ENCODE results near the gene NALCN. TPM values are rescaled to one million over a fixed set of nuclear protein-coding genes. Genes with fewer than 3 reads are reported as not detected.

NALCN gene
- total RNA-seq, 4 donors from 2014 or later: 0.62 to 0.87 TPM; not detected in 2

- in situ Hi-C loops (cut with MboI; ENCODE audit: low sequenced_read_pairs in 4 of 4) (no loop called here), intact Hi-C loops (cut with DNase I; ENCODE audit: low total_unique reads) (no loop called here)
- ATAC-seq (no peak), DNase-seq (no peak)
- Histone ChIP-seq H3K36me3 (no peaks in the 10 kb centered on the region), H3K27ac (no peak overlapping the region), H3K4me1 (no peaks in the 10 kb centered on the region), H3K27me3 (no peaks in the 10 kb centered on the region), H3K9me3 (no peaks in the 10 kb centered on the region), H3K4me3 (no peak overlapping the region)
- TF ChIP-seq POLR2A (IDR thresholded peaks at IDR 0.05): no peak
- TF ChIP-seq CTCF (IDR thresholded peaks at IDR 0.05 in 4 of 5, conservative IDR thresholded peaks at IDR 0.05 in 1 of 5): no peak
Observed at GRCh38 chr13:101393140-101393539, 23.2 kb downstream of the NALCN start.

DNA sequence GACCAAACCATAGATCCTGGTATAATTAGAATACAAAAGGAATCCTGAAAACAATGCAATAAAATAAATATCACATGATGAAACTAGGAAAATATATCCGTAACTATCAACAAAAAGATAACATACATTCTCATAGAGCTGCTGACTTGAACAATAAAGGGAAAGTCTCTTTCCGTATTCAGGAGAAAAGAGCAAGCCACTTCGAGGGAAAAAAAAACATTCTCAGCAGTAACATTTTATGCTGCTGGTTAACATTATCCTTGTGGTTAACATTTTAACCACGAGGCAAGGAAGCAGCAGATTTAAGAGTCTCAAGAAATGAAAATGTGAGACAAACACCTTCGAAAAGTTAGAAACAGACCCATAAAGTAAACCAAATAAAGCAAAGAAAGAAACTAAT is 25.8 kb downstream of the NALCN start:
- H3K9me3 ChIP-seq: no peaks in the 10 kb centered on the region
- H3K36me3 ChIP-seq: no peaks in the 10 kb centered on the region
- ATAC-seq (no peak), DNase-seq (no peak)
- TF ChIP-seq CTCF (IDR thresholded peaks at IDR 0.05 in 4 of 5, conservative IDR thresholded peaks at IDR 0.05 in 1 of 5) (no peak), POLR2A (IDR thresholded peaks at IDR 0.05) (no peak)
- H3K27ac ChIP-seq: no peak overlapping the region
- no peaks in the 10 kb centered on the region for H3K4me1 ChIP-seq
- in situ Hi-C loops (cut with MboI; ENCODE audit: low sequenced_read_pairs in 4 of 4) (no loop called here), intact Hi-C loops (cut with DNase I; ENCODE audit: low total_unique reads) (no loop called here)
- H3K27me3 ChIP-seq: no peaks in the 10 kb centered on the region
- H3K4me3 ChIP-seq: no peak overlapping the region

GRCh38 chr13:101384929-101385328 is 31.4 kb downstream of the NALCN start:
- no peak for DNase-seq
- Histone ChIP-seq H3K27me3 (no peaks in the 10 kb centered on the region), H3K27ac (no peak overlapping the region), H3K36me3 (no peaks in the 10 kb centered on the region), H3K4me3 (no peak overlapping the region), H3K9me3 (no peaks in the 10 kb centered on the region), H3K4me1 (no peaks in the 10 kb centered on the region)
- in situ Hi-C loops (cut with MboI; ENCODE audit: low sequenced_read_pairs in 4 of 4) (no loop called here), intact Hi-C loops (cut with DNase I; ENCODE audit: low total_unique reads) (no loop called here)
- ATAC-seq: no peak
- no peak for TF ChIP-seq CTCF (IDR thresholded peaks at IDR 0.05 in 4 of 5, conservative IDR thresholded peaks at IDR 0.05 in 1 of 5)

- intact Hi-C loops (cut with DNase I; ENCODE audit: low total_unique reads) (no loop called here), in situ Hi-C loops (cut with MboI; ENCODE audit: low sequenced_read_pairs in 4 of 4) (no loop called here)
- Histone ChIP-seq H3K27me3 (no peaks in the 10 kb centered on the region), H3K36me3 (no peaks in the 10 kb centered on the region), H3K9me3 (no peaks in the 10 kb centered on the region), H3K27ac (no peak overlapping the region), H3K4me1 (no peaks in the 10 kb centered on the region), H3K4me3 (no peak overlapping the region)
- TF ChIP-seq CTCF (IDR thresholded peaks at IDR 0.05 in 4 of 5, conservative IDR thresholded peaks at IDR 0.05 in 1 of 5) (no peak), POLR2A (IDR thresholded peaks at IDR 0.05) (no peak)
- ATAC-seq (no peak), DNase-seq (no peak)
Observed at GRCh38 chr13:101383595-101383994, 32.7 kb downstream of the NALCN start.

DNA sequence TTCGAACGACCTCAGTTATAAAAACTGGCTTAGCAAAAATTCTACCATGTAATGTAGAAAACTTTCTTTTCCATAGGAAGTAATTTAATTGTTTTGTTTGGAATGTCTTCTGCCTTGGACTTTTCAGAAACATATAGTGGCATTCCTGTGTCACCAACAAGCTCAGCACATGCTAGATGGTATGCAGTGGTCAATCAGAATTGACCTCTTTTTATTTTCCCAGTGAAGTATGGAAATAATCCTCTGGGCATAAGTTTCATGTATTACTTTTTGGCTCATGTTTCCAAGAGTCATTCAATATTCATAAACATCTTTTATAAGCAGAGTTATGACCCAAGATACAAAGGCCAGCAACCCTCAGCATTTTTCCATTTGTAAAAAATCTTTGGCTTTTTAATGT is 33.6 kb downstream of the NALCN start:
- in situ Hi-C loops (cut with MboI; ENCODE audit: low sequenced_read_pairs in 4 of 4): no loop called here
- Histone ChIP-seq H3K4me1 (no peaks in the 10 kb centered on the region), H3K27me3 (no peaks in the 10 kb centered on the region), H3K9me3 (no peaks in the 10 kb centered on the region), H3K4me3 (no peak overlapping the region), H3K36me3 (no peaks in the 10 kb centered on the region), H3K27ac (no peak overlapping the region)
- TF ChIP-seq CTCF (IDR thresholded peaks at IDR 0.05 in 4 of 5, conservative IDR thresholded peaks at IDR 0.05 in 1 of 5): no peak
- no peak for TF ChIP-seq POLR2A (IDR thresholded peaks at IDR 0.05)
- ATAC-seq: no peak
- intact Hi-C loops (cut with DNase I; ENCODE audit: low total_unique reads): no loop called here
- DNase-seq: no peak

Measured in gastrocnemius medialis (tissue), 4 donors.